GM19035 (cell line): ENCODE results near the gene SEMA6C.

Source experiments
- ATAC-seq: cut with Tn5 transposase; IDR thresholded peaks from one replicate; pipeline ENCODE4 v1.9.1; 2021; ENCODE audit not compliant: unreplicated experiment

The SEMA6C gene

GRCh38 chr1:151164732-151165280, 18.4 kb upstream of the SEMA6C start:
- ATAC-seq: no peak

GRCh38 chr1:151159373-151159772, 12.9 kb upstream of the SEMA6C start:
- no peak for ATAC-seq

- ATAC-seq: no peak
Observed at GRCh38 chr1:151158751-151159251, 12.4 kb upstream of the SEMA6C start.

DNA sequence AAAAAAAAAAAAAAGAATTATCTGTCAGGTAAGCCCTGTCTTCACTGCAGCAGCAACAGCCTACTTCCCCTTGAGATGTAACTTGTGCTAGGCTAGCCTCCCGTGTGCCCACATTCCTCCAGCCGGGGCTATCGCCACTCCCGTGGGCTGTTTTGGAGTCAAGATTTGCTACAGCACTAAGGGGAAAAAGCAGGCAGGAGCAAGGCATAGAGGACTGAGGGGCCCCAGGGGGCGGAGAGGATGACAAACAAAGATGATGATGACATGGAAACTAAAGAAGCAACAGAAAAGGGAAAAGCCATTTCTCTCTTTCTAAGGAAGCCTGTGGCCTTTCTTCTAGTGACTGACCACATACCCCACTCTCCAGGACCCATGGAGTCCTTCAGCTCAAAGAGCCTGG, 11.9 kb upstream of the SEMA6C start:
- ATAC-seq: no peak

DNA sequence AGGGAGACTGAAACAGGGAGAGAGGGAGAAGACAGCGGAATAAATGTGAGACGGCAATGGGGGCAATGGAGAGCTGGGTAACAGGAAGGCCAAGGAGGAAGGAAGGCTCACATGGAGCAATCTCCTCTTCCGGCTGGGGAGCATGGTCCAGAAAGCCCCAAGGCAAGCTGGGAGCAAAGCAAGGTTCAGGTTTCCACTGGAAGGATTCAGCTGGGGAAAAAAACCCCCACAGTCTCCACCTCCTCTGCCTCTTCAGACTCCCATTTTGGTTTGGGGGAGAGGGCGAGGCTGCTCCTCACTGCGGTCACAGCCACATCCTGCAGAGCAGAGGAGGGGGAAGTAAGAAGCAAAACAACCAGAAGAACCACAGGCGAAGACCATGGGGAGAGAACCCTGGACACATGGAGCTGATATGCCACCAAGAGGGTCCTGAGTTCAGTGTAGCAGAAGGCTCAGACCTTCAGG, 10.7 kb upstream of the SEMA6C start:
- no peak for ATAC-seq

GRCh38 chr1:151156515-151156819, 10.0 kb upstream of the SEMA6C start, which contains the start of gene TNFAIP8L2:
Gene TNFAIP8L2 (plus strand): TSS chr1:151156649. CDS start chr1:151158698, 2,049 bp downstream.
- peak; percentile 72 for ATAC-seq

GRCh38 chr1:151147665-151148064, 1.2 kb upstream of the SEMA6C start:
- ATAC-seq: no peak

GRCh38 chr1:151147132-151147503, 687 bp upstream of the SEMA6C start:
- no peak for ATAC-seq

GRCh38 chr1:151146072-151146411, 389 bp downstream of the SEMA6C start:
- ATAC-seq: peak; percentile 8

- ATAC-seq: no peak
Observed at GRCh38 chr1:151145304-151146071, 943 bp downstream of the SEMA6C start.

DNA sequence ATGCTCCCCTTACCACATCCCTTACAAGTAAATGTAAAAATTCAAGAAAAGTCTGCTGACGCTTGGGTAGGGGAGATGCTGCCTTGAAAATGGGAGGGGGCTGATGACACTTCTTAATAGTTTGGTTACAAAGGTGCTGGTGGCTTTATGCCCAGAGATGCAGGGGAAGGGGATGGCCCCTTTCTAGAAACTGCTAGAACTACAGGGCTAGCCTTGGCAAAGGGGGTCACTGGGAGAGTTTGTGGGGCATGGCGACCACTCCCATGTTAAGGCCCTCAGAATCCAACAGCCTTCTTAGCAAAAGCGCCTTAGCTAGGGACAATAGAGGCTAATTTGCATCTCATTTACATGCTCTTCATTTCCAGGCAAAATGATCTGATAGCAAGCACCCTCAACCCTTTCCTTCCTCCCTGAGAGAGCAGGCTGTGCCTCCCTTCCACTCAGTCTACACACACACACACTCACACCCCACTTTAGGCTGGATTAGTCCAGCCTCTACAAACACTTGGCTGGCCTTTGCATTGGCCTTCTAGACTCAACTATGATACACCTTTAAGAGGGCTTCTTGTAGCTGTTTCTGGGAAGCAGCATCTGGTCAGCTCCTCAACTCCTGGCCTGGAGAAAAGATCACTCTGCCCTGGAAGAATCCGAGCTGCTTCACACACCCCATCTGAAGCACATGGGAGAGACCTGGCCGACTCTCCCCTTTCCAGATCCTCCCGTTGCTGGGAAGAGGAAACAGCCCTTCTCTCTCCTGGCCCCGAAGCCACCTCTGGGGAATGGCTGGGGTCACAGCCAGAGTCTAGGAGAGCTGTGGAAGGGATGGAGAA, 1.7 kb downstream of the SEMA6C start:
- ATAC-seq: no peak

GRCh38 chr1:151143986-151144385, 2.4 kb downstream of the SEMA6C start:
- ATAC-seq: no peak

DNA sequence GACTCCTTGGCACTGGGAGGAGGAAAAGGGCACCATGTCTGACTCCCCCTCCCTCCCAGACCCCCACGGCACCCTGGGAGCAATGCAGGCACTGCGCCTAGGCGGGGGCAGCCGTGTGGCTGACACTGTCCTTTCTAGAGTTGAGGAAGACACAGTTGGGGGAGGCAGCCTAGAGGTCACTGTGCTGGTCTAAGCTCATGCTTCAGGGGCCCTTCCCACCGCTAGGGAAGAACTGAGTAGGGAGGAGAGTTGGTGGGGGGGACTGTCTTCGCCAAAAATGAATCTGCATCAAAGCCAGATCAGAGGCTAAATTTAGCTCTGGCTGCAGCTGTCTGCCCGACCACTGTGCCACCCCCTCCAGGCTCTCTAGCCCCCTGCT, 3.4 kb downstream of the SEMA6C start:
- no peak for ATAC-seq

DNA sequence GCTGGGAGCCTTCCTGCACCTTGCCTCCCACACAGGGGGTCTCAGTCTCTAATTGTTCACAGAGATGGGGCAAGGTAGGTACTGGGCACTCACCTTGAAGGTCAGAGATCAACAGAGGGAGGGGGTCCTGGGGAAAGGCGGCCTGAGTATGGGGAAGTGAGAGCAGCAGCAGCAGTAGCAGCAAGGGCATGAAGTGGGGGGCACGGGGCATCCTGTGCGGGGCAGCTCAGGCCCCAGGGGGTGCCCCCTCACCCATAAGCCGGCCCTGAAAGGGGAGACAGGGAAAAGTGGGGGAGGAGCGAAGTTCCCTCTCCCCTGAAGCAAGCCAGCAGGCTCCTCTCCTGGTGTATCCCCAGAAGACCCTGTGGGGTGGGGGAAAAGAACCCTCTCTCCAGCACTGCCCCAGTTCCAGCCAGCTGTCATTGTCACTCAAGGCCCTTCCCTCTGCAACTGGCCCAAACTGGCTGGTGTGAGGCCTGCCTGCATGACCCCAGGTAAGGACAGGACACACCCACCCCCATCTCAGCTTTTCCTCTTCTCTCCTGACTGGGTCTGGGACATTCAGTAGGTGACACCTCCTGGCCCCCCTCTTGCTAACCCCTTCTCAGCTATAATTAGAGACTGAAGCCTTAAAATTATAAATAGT, 3.9 kb downstream of the SEMA6C start:
- no peak for ATAC-seq

GRCh38 chr1:151137789-151138188, 8.6 kb downstream of the SEMA6C start:
- ATAC-seq: no peak

DNA sequence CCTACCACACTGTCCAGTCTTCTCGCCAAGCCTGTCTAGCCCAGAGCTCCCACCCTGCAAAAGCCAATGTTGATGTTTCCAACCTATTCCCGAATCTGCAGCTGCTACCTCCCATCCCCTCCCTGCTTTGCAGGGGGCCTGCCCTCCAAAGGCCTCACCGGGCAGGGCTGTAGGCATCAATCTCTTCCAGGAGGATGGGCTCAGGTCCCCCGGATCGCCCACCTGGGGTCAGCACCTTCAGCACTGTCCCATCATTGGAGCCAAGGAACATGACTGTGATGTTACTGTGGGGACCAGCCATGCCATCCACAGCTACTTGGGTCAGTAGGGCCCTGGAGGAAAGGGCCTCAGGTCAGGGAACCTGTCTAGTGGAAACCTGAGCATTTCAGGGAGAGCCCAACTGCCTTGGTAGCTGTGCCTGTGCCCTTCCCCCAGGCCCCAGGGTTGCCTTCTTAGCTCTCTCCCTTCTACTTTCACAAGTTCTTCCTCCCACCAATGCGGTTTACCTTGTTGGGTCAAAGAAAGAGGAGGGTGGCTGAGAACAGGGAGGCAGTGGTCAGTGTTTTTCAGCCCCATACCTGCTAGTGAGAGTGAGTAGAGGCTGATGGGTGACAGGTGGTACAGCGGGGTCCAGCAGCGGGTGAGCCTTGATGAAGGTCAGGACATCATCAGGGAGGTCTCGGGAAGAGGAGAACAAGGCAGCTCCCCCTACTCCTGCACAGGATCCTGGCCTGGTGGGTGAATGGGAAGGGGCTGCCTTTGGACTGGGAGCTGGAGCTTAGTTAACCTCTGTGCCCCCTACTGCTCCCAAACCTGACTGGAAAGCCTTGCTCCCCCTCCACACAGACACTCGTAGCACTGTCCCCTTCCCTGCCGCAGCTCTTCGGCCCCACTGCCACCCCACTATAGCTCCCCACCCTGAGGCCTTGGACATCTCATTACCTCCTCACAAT, 10.7 kb downstream of the SEMA6C start:
- no peak for ATAC-seq

- no peak for ATAC-seq
Observed at GRCh38 chr1:151134991-151135390, 11.4 kb downstream of the SEMA6C start.

DNA sequence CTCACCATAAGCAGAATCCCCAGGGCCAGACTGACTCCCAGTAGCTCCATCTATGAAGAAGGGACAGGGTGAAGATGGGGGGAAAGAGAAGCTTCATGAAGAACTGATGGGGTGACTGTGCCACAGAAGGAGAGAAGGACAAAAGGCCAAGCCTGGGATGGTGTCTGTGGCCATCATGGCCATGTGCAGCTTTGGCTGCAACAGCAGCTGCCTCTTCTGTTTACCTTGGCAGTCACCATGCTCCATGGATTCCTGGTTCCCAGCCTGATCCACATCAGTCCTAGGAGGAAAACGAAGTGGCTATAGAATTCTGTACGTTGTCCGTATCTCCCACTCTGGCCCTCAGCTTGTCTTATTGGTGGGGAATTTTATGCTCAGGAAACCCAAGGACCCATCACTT, 12.0 kb downstream of the SEMA6C start:
- no peak for ATAC-seq

- ATAC-seq: no peak
Observed at GRCh38 chr1:151133018-151133806, 13.2 kb downstream of the SEMA6C start.
